ENCODE measurements around the gene TNFRSF8.

DNA sequence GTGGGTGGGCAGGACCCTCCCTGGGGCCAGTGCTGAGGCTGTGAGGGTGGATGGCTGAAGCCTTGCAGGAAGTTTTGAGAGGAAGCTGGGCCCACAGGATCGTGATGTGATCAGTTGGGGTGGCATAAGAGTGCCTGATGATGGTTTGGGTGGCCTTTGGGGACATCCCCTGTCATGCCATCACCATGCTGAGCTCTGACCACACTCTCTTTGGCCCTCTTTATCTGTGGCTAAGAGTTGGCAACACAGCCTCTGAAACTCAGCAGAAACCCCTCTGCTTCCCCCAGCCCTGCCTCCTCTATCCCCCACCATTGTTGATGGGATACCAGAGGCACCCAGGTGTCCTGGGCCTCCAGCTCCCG lies 24.0 kb upstream of the TNFRSF8 start:
- no peak for TF ChIP-seq EP300 (IDR thresholded peaks at IDR 0.05)
- TF ChIP-seq, protein P1, sequence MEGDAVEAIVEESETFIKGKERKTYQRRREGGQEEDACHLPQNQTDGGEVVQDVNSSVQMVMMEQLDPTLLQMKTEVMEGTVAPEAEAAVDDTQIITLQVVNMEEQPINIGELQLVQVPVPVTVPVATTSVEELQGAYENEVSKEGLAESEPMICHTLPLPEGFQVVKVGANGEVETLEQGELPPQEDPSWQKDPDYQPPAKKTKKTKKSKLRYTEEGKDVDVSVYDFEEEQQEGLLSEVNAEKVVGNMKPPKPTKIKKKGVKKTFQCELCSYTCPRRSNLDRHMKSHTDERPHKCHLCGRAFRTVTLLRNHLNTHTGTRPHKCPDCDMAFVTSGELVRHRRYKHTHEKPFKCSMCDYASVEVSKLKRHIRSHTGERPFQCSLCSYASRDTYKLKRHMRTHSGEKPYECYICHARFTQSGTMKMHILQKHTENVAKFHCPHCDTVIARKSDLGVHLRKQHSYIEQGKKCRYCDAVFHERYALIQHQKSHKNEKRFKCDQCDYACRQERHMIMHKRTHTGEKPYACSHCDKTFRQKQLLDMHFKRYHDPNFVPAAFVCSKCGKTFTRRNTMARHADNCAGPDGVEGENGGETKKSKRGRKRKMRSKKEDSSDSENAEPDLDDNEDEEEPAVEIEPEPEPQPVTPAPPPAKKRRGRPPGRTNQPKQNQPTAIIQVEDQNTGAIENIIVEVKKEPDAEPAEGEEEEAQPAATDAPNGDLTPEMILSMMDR (IDR thresholded peaks at IDR 0.05) = no peak

Data from esophagus muscularis mucosa (tissue), 3 donors.